K562 (cell line): Measurements from ENCODE around the gene JUNB. TPM values are rescaled to one million over a fixed set of nuclear protein-coding genes. Genes with fewer than 3 reads are reported as not detected.

Experiments used
- ATAC-seq: fragments of 200-7000 bp; cut with Tn5 transposase; 3 replicates; pipeline ENCODE4 v1.9.1; 2020; ENCODE audit warnings: moderate library complexity
- BruUV-seq: library from RNA; stranded (reverse); fragments of 400-500 nt; replicated peaks from 2 replicates; lab custom pipeline; 2021; lab: Mats Ljungman, UMichigan
- CTCF ChIA-PET: fragments of 300-600 bp; formaldehyde crosslinking; extraction: SDS; loops from one replicate; lab custom pipeline; 2021; ENCODE audit warnings: low intra/inter-chr PET ratio; lab: Yijun Ruan, JAX
- POLR2A ChIA-PET: fragments of 300-600, 350-650 bp; sonication (Branson Sonifier 250); formaldehyde crosslinking; extraction: SDS; loops from one replicate; lab custom pipeline; 2021; ENCODE audit warnings: antibody characterized with exemption, inconsistent platforms; lab: Yijun Ruan, JAX
- DNase-seq, 4 experiments: peaks; one replicate each; pipeline versions ENCODE4 v3.0.0 to v3.0.0-alpha.2; 2011 to 2018; ENCODE audit warnings: low spot score in 3 of 4, mixed read lengths in 3 of 4; ENCODE audit errors: extremely low read depth in 1 of 4
- FAIRE-seq: peaks from 2 replicates; lab custom pipeline; 2011; peaks lifted over from hg19 to GRCh38; lab: Jason Lieb, UNC
- H2AFZ ChIP-seq: 2 replicates; pipeline ENCODE4 v1.6.0; 2011; ENCODE audit warnings: low read depth, low read length, control low read depth, inconsistent platforms
- H3K27ac ChIP-seq: fragments of 200-600 bp; 3 replicates; pipeline ENCODE4 v1.8.0; 2011; ENCODE audit warnings: low read depth, mild to moderate bottlenecking, control low read depth, inconsistent platforms, low read length, moderate library complexity, mixed read lengths; ENCODE audit errors: extremely low read depth
- H3K27me3 ChIP-seq, 2 experiments: fragments of 300-600 bp in 1 of 2; 2 replicates in 1 of 2; 3 replicates in 1 of 2; pipeline versions ENCODE4 v1.6.0 to v1.8.0; 2011; ENCODE audit warnings: inconsistent platforms in 2 of 2, low read length in 2 of 2, mild to moderate bottlenecking in 1 of 2, mixed read lengths in 1 of 2, moderate library complexity in 1 of 2; ENCODE audit not compliant: control insufficient read depth in 2 of 2, insufficient read depth in 2 of 2
- H3K36me3 ChIP-seq: fragments of 300-600 bp; 3 replicates; pipeline ENCODE4 v1.8.0; 2011; ENCODE audit warnings: mild to moderate bottlenecking, low read length, inconsistent platforms; ENCODE audit not compliant: control insufficient read depth, insufficient read depth
- H3K4me1 ChIP-seq, 2 experiments: fragments of 200-600 bp in 1 of 2; replicated peaks in 1 of 2; 2 replicates in 1 of 2; 3 replicates in 1 of 2; pipeline versions ENCODE4 v1.5.1 to v1.8.0; 2011; ENCODE audit warnings: inconsistent platforms in 2 of 2, low read length in 2 of 2, mild to moderate bottlenecking in 1 of 2, mixed read lengths in 1 of 2, moderate library complexity in 1 of 2; ENCODE audit not compliant: control insufficient read depth in 2 of 2, insufficient read depth in 2 of 2
- H3K4me2 ChIP-seq: 2 replicates; pipeline ENCODE4 v1.6.1; 2011; ENCODE audit warnings: low read length, control low read depth, inconsistent platforms, mixed read lengths; ENCODE audit not compliant: insufficient read depth
- H3K4me3 ChIP-seq: fragments of 200-600 bp; sonication (generic), shearing (Covaris generic); 2 replicates; pipeline ENCODE4 v1.5.1; 2016; ENCODE audit warnings: control low read depth, inconsistent platforms
- H3K79me2 ChIP-seq: fragments of 200-600 bp; 3 replicates; pipeline ENCODE4 v1.8.0; 2011; ENCODE audit warnings: low read length, inconsistent platforms; ENCODE audit not compliant: control insufficient read depth, insufficient read depth
- H3K9ac ChIP-seq, 2 experiments: 2 replicates each; pipeline versions ENCODE4 v1.6.0 to v1.6.1; 2011; ENCODE audit warnings: low read depth in 2 of 2, low read length in 2 of 2, control low read depth in 1 of 2, inconsistent platforms in 1 of 2, mild to moderate bottlenecking in 1 of 2, mixed read lengths in 1 of 2; ENCODE audit not compliant: insufficient read depth in 1 of 2
- H3K9me1 ChIP-seq: one replicate; pipeline ENCODE4 v1.6.0; 2011; ENCODE audit warnings: inconsistent platforms, mild to moderate bottlenecking, low read length, moderate library complexity; ENCODE audit not compliant: control insufficient read depth, insufficient read depth
- H3K9me3 ChIP-seq: replicated peaks from 2 replicates; pipeline ENCODE4 v1.5.1; 2011; ENCODE audit warnings: low read depth, low read length, inconsistent platforms; ENCODE audit not compliant: control insufficient read depth, insufficient read depth
- H4K20me1 ChIP-seq: replicated peaks from 2 replicates; pipeline ENCODE4 v1.6.1; 2011; ENCODE audit warnings: low read length, inconsistent platforms, mixed read lengths; ENCODE audit not compliant: control insufficient read depth, insufficient read depth
- ARID4B ChIP-seq: sonication (generic); formaldehyde crosslinking; IDR thresholded peaks from 2 replicates; pipeline ENCODE4 v1.8.0; 2022; ENCODE audit warnings: mild to moderate bottlenecking, missing genetic modification reagents
- ATF3 ChIP-seq, 2 experiments: fragments of 450-650 bp in 1 of 2; sonication (generic) in 1 of 2; formaldehyde crosslinking in 1 of 2; IDR thresholded peaks in 1 of 2; conservative IDR thresholded peaks in 1 of 2; 2 replicates each; pipeline versions ENCODE4 v1.6.1 to v1.8.1; 2016 to 2023; ENCODE audit warnings: mild to moderate bottlenecking in 2 of 2, moderate library complexity in 2 of 2, inconsistent platforms in 1 of 2, missing genetic modification reagents in 1 of 2
- C11orf30 ChIP-seq: fragments of 450-650 bp; IDR thresholded peaks from 2 replicates; pipeline ENCODE4 v1.6.1; 2016; ENCODE audit warnings: low read depth, mild to moderate bottlenecking
- CTBP1 ChIP-seq: fragments of 450-650 bp; IDR thresholded peaks from 2 replicates; pipeline ENCODE4 v1.6.1; 2016; ENCODE audit warnings: borderline replicate concordance
- ESRRA ChIP-seq: fragments of 450-650 bp; IDR thresholded peaks from 2 replicates; pipeline ENCODE4 v1.6.1; 2014; ENCODE audit warnings: low read depth, mild to moderate bottlenecking, moderate library complexity, borderline replicate concordance
- GTF2E2 ChIP-seq: fragments of 200-800 bp; sonication (Bioruptor generic); IDR thresholded peaks from 2 replicates; pipeline ENCODE4 v1.6.1; 2016; ENCODE audit warnings: missing genetic modification characterization, missing compliant biosample characterization
- NFIC ChIP-seq: fragments of 450-650 bp; IDR thresholded peaks from 2 replicates; pipeline ENCODE4 v1.6.1; 2017; ENCODE audit warnings: mild to moderate bottlenecking, inconsistent platforms
- SAP30 ChIP-seq: fragments of 200-600 bp; sonication (generic); IDR thresholded peaks from 2 replicates; pipeline ENCODE4 v1.6.1; 2012; ENCODE audit warnings: borderline replicate concordance, low read depth, mild to moderate bottlenecking, moderate library complexity, low read length, control low read depth, inconsistent platforms; ENCODE audit not compliant: insufficient read depth, poor library complexity, severe bottlenecking
- ZEB2 ChIP-seq: fragments of 450-650 bp; IDR thresholded peaks from 2 replicates; pipeline ENCODE4 v1.6.1; 2016
- ZNF263 ChIP-seq: sonication (generic); formaldehyde crosslinking; IDR thresholded peaks from 2 replicates; pipeline ENCODE4 v1.8.0; 2022; ENCODE audit warnings: mild to moderate bottlenecking, missing genetic modification reagents, borderline replicate concordance
- ZNF316 ChIP-seq: fragments of 450-650 bp; IDR thresholded peaks from 2 replicates; pipeline ENCODE4 v1.6.1; 2016
- WGBS: fragments of 100-300 bp; shearing (Covaris generic); methylation state at CpG from one replicate; pipeline ENCODE4 v1.1.6; 2016; ENCODE audit warnings: low coverage, mixed read lengths; ENCODE audit not compliant: insufficient coverage; ENCODE audit errors: missing lambda C conversion rate; 5-methylcytosine and 5-hydroxymethylcytosine counted together
- in situ Hi-C: fragments of 300-500 bp; cut with MboI; formaldehyde crosslinking; loops from 4 replicates; pipeline ENCODE4 v1.15.0; 2018; ENCODE audit warnings: inconsistent platforms, mixed read lengths
- intact Hi-C: fragments of 100-400 bp; cut with micrococcal nuclease; formaldehyde crosslinking; loops from 2 replicates; pipeline ENCODE4 v1.14.2; 2022
- polyA plus RNA-seq, 8 experiments: library from polyadenylated mRNA; depleted of rRNA in 4 of 8; stranded (reverse) in 5 of 8; unstranded in 3 of 8; fragments of >200 nt; fragmentation: Nextera tagmentation in 2 of 8; fragmentation: Illumina TruSeq in 1 of 8; extraction: Ambion mirVana in 2 of 8; extraction: Trizol in 1 of 8; gene quantifications; 2 replicates each; pipeline versions ENCODE4 v1.2.1 to v1.2.3, GENCODE V29; 2011 to 2014; ENCODE audit warnings: inconsistent platforms in 1 of 8, missing spikeins in 1 of 8
- total RNA-seq, 7 experiments: library from RNA; depleted of rRNA in 6 of 7; stranded (reverse); fragments of >200 nt in 6 of 7; fragmentation: Illumina TruSeq in 2 of 7; extraction: Trizol in 2 of 7; gene quantifications; 2 replicates each; pipeline versions ENCODE4 v1.2.1 to v1.2.3, GENCODE V29; 2011 to 2021; ENCODE audit warnings: low replicate concordance in 1 of 7
- TF ChIP-seq, protein P1 (sequence below), 2 experiments: IDR thresholded peaks; 2 replicates each; pipeline ENCODE4 v1.6.1; 2012; ENCODE audit warnings: improper control_type of control experiment in 2 of 2, low read depth in 2 of 2, low read length in 2 of 2, borderline replicate concordance in 1 of 2

Gene JUNB
- total and polyA plus RNA-seq, 9 of the 15 experiments (the other 6 are each of a cell fraction or from before 2014, with no cell fraction given) = 0.23 to 88.1 (median 13.1) TPM

DNA sequence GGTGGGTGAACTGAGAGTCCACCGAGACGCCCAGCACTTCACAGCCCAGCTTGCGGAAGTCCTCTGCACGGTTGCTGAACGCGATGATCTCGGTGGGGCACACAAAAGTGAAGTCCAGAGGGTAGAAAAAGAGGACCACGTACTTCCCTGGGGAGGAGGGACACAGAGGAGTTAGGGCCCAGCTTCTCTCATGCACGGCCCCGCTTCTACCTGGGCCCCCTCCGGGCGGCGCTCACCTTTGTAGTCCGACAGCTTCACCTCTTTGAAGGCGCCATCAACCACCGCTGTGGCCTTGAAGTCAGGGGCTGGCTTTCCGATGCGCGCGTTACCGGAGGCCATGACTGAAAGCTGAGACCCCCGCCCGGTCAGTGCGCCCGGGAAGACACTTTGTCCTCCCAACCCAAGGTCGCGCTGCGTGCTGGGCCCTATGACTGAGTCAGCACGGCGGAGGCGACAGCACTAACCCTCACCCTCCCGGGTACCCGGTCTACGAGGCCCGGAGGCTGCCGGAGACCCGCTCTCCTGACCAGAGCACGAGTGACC is 9.7 kb downstream of the JUNB start:
- CTCF ChIA-PET = no interaction called here
- Histone ChIP-seq H3K79me2 (peaks cover 30% of the 10 kb centered on the region), H3K27ac (peak overlapping the region; percentile 90), H2AFZ (peak overlapping the region; percentile 97), H3K4me1 (peaks cover 30 to 60% of the 10 kb centered on the region in 2 experiments; a peak in 4 of 5 replicates), H3K9ac (peak overlapping the region; percentile 90 to 96), H3K4me2 (peak overlapping the region; percentile 82), H3K4me3 (peak overlapping the region; percentile 76), H3K36me3 (peaks cover 33% of the 10 kb centered on the region; the same call in 2 of the 3 replicates), H3K27me3 (no peaks in the 10 kb centered on the region), H3K9me3 (no peaks in the 10 kb centered on the region), H4K20me1 (no peaks in the 10 kb centered on the region), H3K9me1 (no peaks in the 10 kb centered on the region)
- intact Hi-C loops (no loop called here), in situ Hi-C loops (no loop called here)
- WGBS = 4% methylated on average over 26 of the region's 38 CpGs
- DNase-seq (peak; percentile 40 to 56 (median 50)), ATAC-seq (peak; percentile 27), FAIRE-seq (no peak)
- BruUV-seq = TSS peak; percentile 62
- POLR2A ChIA-PET = interaction anchor here (0.5 to 2.7 kb wide), 7 partner anchors 9 to 190 kb away, joined by 3 to 12 read pairs (median 3); partner anchors contain the start of genes DHPS, JUNB, ZNF490 and ZNF791
- TF ChIP-seq ATF3 (IDR thresholded peaks at IDR 0.05) (no peak), ATF3 (CRISPR knock-in tag; conservative IDR thresholded peaks at IDR 0.05) (peak; percentile 43; the same call in 1 of the 2 replicates), ARID4B (peak; percentile 8; the same call in 1 of the 2 replicates), ZNF263 (CRISPR knock-in tag) (peak; percentile 95), ZNF316 (peak; percentile 31; the same call in 1 of the 2 replicates), SAP30 (peak; percentile 0), NFIC (no peak), CTBP1 (no peak), ZEB2 (peak; percentile 23; the same call in 1 of the 2 replicates), C11orf30 (peak; percentile 47), GTF2E2 (tag) (peak; percentile 54; the same call in 1 of the 2 replicates), ESRRA (peak; percentile 44; the same call in 1 of the 2 replicates)
- TF ChIP-seq, protein P1, sequence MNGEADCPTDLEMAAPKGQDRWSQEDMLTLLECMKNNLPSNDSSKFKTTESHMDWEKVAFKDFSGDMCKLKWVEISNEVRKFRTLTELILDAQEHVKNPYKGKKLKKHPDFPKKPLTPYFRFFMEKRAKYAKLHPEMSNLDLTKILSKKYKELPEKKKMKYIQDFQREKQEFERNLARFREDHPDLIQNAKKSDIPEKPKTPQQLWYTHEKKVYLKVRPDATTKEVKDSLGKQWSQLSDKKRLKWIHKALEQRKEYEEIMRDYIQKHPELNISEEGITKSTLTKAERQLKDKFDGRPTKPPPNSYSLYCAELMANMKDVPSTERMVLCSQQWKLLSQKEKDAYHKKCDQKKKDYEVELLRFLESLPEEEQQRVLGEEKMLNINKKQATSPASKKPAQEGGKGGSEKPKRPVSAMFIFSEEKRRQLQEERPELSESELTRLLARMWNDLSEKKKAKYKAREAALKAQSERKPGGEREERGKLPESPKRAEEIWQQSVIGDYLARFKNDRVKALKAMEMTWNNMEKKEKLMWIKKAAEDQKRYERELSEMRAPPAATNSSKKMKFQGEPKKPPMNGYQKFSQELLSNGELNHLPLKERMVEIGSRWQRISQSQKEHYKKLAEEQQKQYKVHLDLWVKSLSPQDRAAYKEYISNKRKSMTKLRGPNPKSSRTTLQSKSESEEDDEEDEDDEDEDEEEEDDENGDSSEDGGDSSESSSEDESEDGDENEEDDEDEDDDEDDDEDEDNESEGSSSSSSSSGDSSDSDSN (IDR thresholded peaks at IDR 0.05; ENCODE audit: borderline replicate concordance in 1 of 2, low read depth in 2 of 2, low read length in 2 of 2) = peak in 1 of 2 experiments; percentile 24; a peak in 1 of 4 replicates
